Measurements from ENCODE around the gene AKNAD1. TPM values are rescaled to one million over a fixed set of nuclear protein-coding genes. Genes with fewer than 3 reads are reported as not detected.

The AKNAD1 gene
- total and polyA plus RNA-seq, 2 donors (not counting 1 experiment from before 2014, with no cell fraction given), result not detected

- no peak for ATAC-seq (ENCODE audit: low read depth)
- no peaks in the 10 kb centered on the region for H3K9me3 ChIP-seq (ENCODE audit: control extremely low read depth in 1 of 3, control insufficient read depth in 2 of 3, insufficient read depth in 1 of 3, low read length in 2 of 3)
- no peak for DNase-seq
- H3K79me2 ChIP-seq (ENCODE audit: control insufficient read depth, insufficient read depth, low read length), result no peaks in the 10 kb centered on the region
- WGBS (ENCODE audit: insufficient coverage), result no CpG with 5 or more reads among the region's 1 CpG
- H3K9ac ChIP-seq (ENCODE audit: low read length), result no peak overlapping the region
- H3K4me1 ChIP-seq (ENCODE audit: control insufficient read depth in 2 of 2, insufficient read depth in 2 of 2, low read length in 2 of 2), result no peaks in the 10 kb centered on the region
- H3K27me3 Mint-ChIP-seq, result no peaks in the 10 kb centered on the region
- H2AFZ ChIP-seq (ENCODE audit: insufficient read depth, low read depth, low read length, poor library complexity, severe bottlenecking), result no peak overlapping the region
- no peak overlapping the region for H3K4me3 Mint-ChIP-seq
- intact Hi-C loops (cut with micrococcal nuclease), result no loop called here
- ChIA-PET POLR2A (no interaction called here), CTCF (no interaction called here)
- H3K27ac Mint-ChIP-seq, result no peak overlapping the region
- H3K4me3 ChIP-seq (ENCODE audit: control extremely low read depth in 1 of 5, extremely low read depth in 1 of 5, insufficient read depth in 1 of 5, low read depth in 2 of 5, low read length in 4 of 5), result no peak overlapping the region
- H4K20me1 ChIP-seq (ENCODE audit: control insufficient read depth, insufficient read depth, low read length, poor library complexity, severe bottlenecking), result no peaks in the 10 kb centered on the region
- no peaks in the 10 kb centered on the region for H3K9me3 Mint-ChIP-seq (ENCODE audit: insufficient read depth)
- H3K36me3 ChIP-seq (replicated peaks in 1 of 2; ENCODE audit: control extremely low read depth in 1 of 2, control insufficient read depth in 1 of 2, extremely low read depth in 1 of 2, insufficient read depth in 2 of 2, low read length in 1 of 2), result no peaks in the 10 kb centered on the region
- no peak overlapping the region for H3K4me2 ChIP-seq (replicated peaks; ENCODE audit: low read depth, low read length, poor library complexity, severe bottlenecking)
- no peaks in the 10 kb centered on the region for H3K4me1 Mint-ChIP-seq
- TF ChIP-seq CTCF (IDR thresholded peaks at IDR 0.05), result no peak
- TF ChIP-seq EZH2 (IDR thresholded peaks at IDR 0.05; ENCODE audit: borderline replicate concordance, insufficient read depth, low read depth, low read length, poor library complexity, severe bottlenecking), result no peak
- no peaks in the 10 kb centered on the region for H3K27me3 ChIP-seq (replicated peaks in 1 of 4; ENCODE audit: control extremely low read depth in 1 of 4, control insufficient read depth in 3 of 4, insufficient read depth in 4 of 4, low read length in 3 of 4)
- no peak overlapping the region for H3K27ac ChIP-seq (ENCODE audit: low read length in 2 of 2)
These were observed 15.2 kb downstream of the AKNAD1 start for GRCh38 chr1:108841703-108842102.

GRCh38 chr1:108832929-108833328 is 24.0 kb downstream of the AKNAD1 start:
- no peaks in the 10 kb centered on the region for H3K27me3 Mint-ChIP-seq
- Histone ChIP-seq H3K9me3 (ENCODE audit: control extremely low read depth in 1 of 3, control insufficient read depth in 2 of 3, insufficient read depth in 1 of 3, low read length in 2 of 3) (no peaks in the 10 kb centered on the region), H3K4me2 (replicated peaks; ENCODE audit: low read depth, low read length, poor library complexity, severe bottlenecking) (no peak overlapping the region), H4K20me1 (ENCODE audit: control insufficient read depth, insufficient read depth, low read length, poor library complexity, severe bottlenecking) (no peaks in the 10 kb centered on the region), H2AFZ (ENCODE audit: insufficient read depth, low read depth, low read length, poor library complexity, severe bottlenecking) (no peak overlapping the region), H3K27ac (ENCODE audit: low read length in 2 of 2) (no peak overlapping the region), H3K79me2 (ENCODE audit: control insufficient read depth, insufficient read depth, low read length) (no peaks in the 10 kb centered on the region), H3K4me3 (ENCODE audit: control extremely low read depth in 1 of 5, extremely low read depth in 1 of 5, insufficient read depth in 1 of 5, low read depth in 2 of 5, low read length in 4 of 5) (no peak overlapping the region), H3K9ac (ENCODE audit: low read length) (no peak overlapping the region), H3K4me1 (ENCODE audit: control insufficient read depth in 2 of 2, insufficient read depth in 2 of 2, low read length in 2 of 2) (peaks cover 0 to 2% of the 10 kb centered on the region in 2 donors), H3K27me3 (replicated peaks in 1 of 4; ENCODE audit: control extremely low read depth in 1 of 4, control insufficient read depth in 3 of 4, insufficient read depth in 4 of 4, low read length in 3 of 4) (peaks cover 0 to 3% (median 0%) of the 10 kb centered on the region in 4 experiments), H3K36me3 (replicated peaks in 1 of 2; ENCODE audit: control extremely low read depth in 1 of 2, control insufficient read depth in 1 of 2, extremely low read depth in 1 of 2, insufficient read depth in 2 of 2, low read length in 1 of 2) (no peaks in the 10 kb centered on the region)
- no peaks in the 10 kb centered on the region for H3K4me1 Mint-ChIP-seq
- POLR2A ChIA-PET, result no interaction called here
- intact Hi-C loops (cut with micrococcal nuclease), result no loop called here
- CTCF ChIA-PET, result no interaction called here
- H3K4me3 Mint-ChIP-seq, result no peak overlapping the region
- no peaks in the 10 kb centered on the region for H3K9me3 Mint-ChIP-seq (ENCODE audit: insufficient read depth)
- 100% methylated on average over 1 of the region's 2 CpGs for WGBS (ENCODE audit: insufficient coverage)
- TF ChIP-seq EZH2 (IDR thresholded peaks at IDR 0.05; ENCODE audit: borderline replicate concordance, insufficient read depth, low read depth, low read length, poor library complexity, severe bottlenecking) (no peak), CTCF (IDR thresholded peaks at IDR 0.05) (no peak)
- no peak overlapping the region for H3K27ac Mint-ChIP-seq
- no peak for DNase-seq
- ATAC-seq (ENCODE audit: low read depth), result no peak
